Fibroblast of mammary gland (primary cell): ENCODE results near the gene ETNK2.

ENCODE experiments used
- DNase-seq: peaks from one replicate; pipeline ENCODE4 v3.0.0-alpha.2; 2010; ENCODE audit warnings: low read depth
- H3K4me3 ChIP-seq: 2 replicates; pipeline ENCODE4 v1.5.1; 2011; ENCODE audit warnings: low read depth, mild to moderate bottlenecking, low read length, moderate library complexity; ENCODE audit not compliant: control insufficient read depth
- CTCF ChIP-seq: conservative IDR thresholded peaks from 2 replicates; pipeline ENCODE4 v1.5.1; 2011; ENCODE audit warnings: low read depth, low read length, inconsistent platforms; ENCODE audit not compliant: control insufficient read depth, insufficient read depth

Gene ETNK2

GRCh38 chr1:204188959-204189639, 37.3 kb upstream of the ETNK2 start:
- no peak for DNase-seq
- H3K4me3 ChIP-seq, result no peak overlapping the region
- TF ChIP-seq CTCF, result no peak

- no peak overlapping the region for H3K4me3 ChIP-seq
- no peak for TF ChIP-seq CTCF
- no peak for DNase-seq
These were observed 34.8 kb upstream of the ETNK2 start for GRCh38 chr1:204186597-204186996.

- no peak overlapping the region for H3K4me3 ChIP-seq
- DNase-seq, result no peak
- TF ChIP-seq CTCF, result no peak
These were observed 29.3 kb upstream of the ETNK2 start for GRCh38 chr1:204181116-204181515.

DNA sequence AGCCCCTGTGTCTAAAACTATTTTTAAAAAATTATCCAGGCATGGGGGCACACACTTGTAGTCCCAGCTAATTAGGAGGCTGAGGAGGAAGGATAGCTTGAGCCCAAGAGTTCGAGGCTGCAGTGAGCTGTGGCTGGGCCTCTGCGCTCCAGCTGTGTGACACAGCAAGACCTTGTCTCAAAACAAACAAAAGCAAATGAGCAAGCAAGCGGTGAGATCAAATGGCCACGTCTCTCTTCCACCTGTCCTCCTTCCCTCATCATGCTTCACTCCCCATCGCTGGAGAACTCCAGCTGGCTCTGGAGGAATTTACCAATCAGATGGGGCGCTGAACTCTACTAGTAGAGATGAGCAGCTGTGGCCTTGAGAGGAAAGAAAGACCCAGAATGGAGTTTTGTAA, 28.3 kb upstream of the ETNK2 start:
- H3K4me3 ChIP-seq, result no peak overlapping the region
- no peak for DNase-seq
- TF ChIP-seq CTCF, result no peak

DNA sequence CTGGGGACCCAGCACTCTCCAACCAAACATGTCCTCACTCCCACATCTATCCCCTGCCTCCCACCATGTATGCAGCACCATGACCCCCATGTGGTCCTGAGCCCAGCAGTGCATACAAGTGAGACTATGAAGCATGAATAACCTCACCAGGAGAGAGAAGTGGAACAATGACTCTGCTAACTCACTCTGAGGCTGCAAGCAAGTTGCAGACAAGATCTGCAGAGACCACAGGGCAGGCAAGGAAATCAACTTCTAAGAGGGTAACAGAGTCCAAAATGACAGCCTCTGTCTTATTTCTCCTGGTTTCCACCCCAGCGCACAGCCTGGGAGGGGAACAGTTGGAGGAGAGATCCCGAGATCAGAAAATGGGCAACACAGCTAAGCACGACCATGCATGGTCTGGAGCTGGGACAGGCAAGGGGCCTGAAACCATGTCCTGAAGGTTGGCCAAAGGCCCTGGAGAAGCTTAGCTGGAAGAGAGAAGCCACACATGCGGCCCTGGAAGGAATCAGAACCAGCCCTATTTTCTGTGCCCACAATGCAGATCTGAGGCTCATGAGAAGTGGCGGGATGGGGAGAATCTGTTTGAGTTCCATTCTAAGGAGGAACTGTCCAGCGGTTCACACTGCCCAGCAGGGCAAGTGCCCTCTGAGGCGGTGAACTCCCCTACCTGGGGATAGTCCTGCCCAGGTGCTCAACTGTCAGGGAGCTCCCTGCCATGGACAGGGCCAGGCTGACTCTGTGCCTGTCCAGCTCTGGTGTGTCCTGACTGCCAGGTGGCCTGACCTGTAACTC, 26.8 kb upstream of the ETNK2 start:
- H3K4me3 ChIP-seq, result no peak overlapping the region
- TF ChIP-seq CTCF, result no peak
- no peak for DNase-seq

- peak; percentile 19 for DNase-seq
- no peak overlapping the region for H3K4me3 ChIP-seq
- no peak for TF ChIP-seq CTCF
These were observed 25.3 kb upstream of the ETNK2 start for GRCh38 chr1:204177133-204177532.
